Hepatic stellate cell (primary cell): Measurements from ENCODE around the gene GUCY1A2.

Experiments used
- DNase-seq: peaks from one replicate; pipeline ENCODE4 v3.0.0; 2011; ENCODE audit warnings: low spot score

Gene GUCY1A2

DNA sequence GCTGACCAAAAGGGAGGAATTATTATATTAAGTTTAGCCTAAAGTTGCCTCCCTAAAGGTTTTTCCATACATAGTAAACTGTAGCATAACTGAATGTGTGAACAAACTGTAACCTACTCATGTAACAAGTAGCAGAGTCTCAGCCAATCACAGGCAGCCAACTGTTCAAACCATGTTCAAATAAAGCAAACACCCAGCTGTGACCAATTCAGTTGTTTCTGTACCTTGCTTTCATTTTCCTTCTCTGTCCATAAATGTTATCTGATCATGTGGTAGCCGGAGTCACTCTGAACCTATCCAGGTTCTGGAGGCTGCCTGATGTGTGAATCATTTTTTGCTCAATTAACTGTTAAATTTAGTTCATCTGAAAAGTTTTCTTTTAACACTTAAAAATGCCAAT lies 373.5 kb downstream of the GUCY1A2 start:
- no peak for DNase-seq

DNA sequence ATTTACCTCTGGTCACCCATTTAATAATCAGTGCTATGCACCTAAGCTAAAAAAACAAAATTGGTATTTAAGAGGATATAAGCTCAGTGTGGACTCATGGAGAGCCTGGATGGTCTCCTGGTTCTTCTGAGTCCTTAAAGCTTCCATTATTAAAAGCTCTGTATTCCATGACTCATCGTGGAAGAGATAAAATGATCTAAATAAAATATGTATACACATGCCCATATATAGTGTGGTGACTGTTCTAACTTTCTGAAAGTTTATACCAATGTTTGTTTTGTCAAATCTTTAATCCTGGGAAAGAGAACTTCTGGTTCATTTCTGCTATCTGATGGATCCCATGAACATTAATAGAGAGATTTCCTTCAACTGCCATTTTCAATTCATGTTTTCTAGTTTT lies 375.9 kb downstream of the GUCY1A2 start:
- peak; percentile 0 for DNase-seq

DNA sequence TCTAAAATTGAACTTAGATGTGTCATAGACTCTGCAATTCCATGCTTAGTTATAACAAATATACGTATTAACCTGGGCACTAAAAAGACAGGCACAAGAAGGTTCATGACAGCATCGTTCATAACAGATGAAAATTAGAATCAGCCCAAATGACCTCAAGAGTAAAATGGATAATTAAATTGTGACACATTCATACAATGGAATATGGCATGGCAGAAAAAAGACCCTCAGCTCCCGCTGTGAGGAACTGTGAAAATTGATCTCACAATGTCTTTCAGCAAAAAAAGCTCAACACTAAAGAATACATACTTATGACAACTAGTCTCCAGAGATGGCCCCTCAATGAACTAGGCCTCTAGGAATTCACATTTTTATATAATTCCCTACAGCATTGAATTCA lies 386.0 kb downstream of the GUCY1A2 start:
- no peak for DNase-seq

DNA sequence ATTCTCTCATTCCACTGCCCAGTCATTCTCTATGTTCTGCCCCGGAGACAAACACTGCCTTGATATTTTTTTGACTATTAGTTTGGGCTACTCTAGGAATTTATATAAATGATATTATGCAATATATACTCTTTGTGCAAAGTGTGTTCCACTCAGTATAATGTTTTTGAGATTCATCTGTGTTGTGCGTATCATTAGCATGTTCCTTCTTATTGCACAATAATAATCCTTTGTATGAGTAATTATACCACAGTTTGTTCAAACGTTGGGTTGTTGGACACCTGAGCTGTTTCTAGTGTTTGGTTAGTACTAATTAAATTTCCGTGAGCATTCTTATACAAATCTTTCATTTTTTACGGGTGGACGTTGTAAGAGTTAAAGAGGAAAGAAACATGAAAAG lies 390.6 kb downstream of the GUCY1A2 start:
- DNase-seq, result no peak

DNA sequence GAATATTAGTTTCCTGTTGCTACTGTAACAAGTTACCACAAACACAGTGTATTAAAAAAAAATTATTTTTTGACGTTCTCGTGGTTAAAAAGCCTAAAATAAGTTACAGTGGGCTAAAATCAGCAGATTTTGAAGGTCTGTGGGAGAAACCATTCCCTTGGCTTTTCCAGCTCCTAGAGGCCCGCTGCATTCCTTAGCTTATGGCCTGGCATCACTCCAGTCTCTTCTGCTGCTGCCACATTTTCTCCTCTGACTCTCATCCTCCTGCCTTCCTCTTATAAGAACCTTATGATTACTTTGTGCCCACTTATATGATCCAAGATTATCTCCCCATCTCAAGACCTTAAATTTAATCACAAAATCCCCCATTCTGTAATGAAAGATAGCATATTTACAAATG lies 392.7 kb downstream of the GUCY1A2 start:
- DNase-seq, result no peak

DNA sequence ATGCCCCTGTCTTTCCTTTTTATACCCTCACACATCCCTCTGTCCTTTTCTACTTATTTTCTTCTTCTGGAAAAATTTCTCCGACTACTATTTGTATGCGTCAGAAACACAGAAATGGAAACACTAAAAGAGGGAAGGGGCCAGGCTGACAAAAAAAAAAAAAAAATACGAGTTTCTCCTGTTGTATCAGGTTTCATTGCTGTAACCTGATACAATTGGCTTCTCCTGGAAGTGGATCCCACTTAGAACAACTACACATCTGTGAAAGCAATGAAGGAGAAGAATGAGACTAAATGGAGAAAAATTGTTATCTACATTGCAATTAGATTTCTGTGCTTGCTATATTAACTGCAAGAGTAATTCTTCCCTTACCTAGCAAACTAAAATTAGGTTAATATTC lies 393.9 kb downstream of the GUCY1A2 start:
- DNase-seq, result no peak
